Stimulated activated CD8-positive, alpha-beta memory T cell treated with anti-CD3 and anti-CD28 coated beads, Interleukin-7, amount 100 ng/mL, for 48 hours (primary cell): ENCODE measurements around the gene CLASP1.
"Not testable (repeated sequence)": the region's sequence is repeated elsewhere in the genome, so short reads cannot be mapped to it uniquely, and the experiment has no call there.

Source experiments
- DNase-seq, 2 donors: peaks; one replicate each; pipeline ENCODE4 v3.0.0-alpha.2; 2020; ENCODE audit warnings: low read depth in 1 of 2; ENCODE audit errors: extremely low read depth in 1 of 2

Gene CLASP1

DNA sequence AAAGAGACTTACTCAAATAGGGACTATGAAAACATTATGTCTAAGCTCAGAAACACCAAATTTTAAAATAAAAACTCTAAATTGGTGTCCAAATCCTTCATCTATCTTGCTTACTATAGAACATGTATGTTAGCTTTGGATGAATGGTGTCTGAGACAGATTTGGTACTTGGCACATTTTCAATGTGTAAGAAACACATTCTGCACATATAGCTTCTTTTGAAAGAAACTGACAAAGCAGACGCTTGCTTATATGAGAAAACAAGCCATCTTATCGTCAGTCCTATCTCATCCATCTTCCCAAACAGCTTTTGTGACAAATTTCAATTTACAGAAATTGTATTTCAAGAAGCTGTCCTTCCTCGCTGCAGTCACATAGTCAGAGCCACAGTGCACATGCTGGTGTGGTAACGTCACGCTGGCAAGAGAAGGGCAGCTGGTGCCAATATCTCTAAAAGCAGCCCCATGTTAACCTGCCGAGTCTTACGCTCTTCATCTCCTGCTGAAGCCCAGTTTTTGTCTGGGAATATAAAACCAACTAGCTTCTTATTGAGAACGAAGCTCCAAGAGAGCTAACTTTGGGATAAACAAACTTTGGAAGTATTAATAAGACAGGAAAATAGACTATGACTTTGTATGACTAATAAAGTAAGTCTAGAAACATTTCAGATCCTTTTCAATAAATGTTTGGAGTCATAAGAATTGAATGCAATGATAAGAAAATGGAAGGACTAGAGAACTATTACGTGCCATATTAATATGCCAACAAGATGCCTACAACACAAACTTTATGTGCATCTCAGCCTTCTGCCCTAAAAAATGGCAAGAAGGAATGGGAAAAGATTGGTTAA lies 289.3 kb downstream of the CLASP1 start:
- DNase-seq: no peak

GRCh38 chr2:121359170-121359569 lies 290.1 kb downstream of the CLASP1 start:
- no peak for DNase-seq

DNA sequence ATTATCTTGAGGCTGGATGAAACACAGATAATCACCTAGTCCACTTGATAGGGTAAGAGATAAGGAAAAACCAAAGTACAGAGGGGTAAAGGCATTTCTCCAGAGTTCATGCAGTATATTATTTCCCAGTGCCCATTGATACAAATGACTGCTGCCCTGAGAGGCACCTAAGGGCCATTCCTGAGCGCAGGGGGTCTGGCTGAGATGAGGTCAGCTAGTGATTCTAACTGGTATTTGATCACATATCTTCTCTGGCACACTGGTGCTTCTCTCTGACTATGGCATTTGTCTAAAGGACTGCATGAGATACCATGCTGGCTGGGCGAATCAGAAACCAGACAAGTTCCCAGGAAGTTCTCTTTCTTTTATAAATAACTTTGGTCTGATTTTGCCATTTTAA lies 291.0 kb downstream of the CLASP1 start:
- DNase-seq: no peak

DNA sequence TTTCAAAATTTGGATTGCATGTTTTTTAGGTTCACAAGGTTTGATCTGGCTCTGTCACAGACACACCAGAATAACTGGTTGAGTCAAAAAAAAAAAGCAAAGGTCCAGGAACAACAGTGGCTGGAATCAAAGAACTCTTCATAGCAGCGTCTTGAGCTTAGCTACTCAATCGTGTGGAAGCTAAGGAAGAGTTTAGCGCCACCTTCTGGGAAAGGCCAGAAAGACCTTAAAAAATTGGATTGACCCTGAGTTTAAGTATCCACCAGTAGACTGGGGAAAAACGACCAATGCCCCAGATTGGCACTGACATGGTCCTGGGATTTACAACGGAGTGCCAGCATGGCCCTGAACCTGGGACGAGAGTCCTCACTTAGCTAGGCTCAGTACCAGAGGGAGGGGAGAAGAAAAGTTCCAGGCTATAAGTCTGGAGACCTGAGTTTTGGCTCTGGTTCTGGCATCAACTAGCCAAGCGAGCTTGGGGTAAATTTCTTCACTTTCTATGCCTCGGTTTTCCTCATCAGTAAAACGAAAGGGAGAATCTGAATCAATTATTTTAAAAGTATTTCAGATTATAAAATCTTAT lies 293.1 kb downstream of the CLASP1 start:
- DNase-seq: no peak

DNA sequence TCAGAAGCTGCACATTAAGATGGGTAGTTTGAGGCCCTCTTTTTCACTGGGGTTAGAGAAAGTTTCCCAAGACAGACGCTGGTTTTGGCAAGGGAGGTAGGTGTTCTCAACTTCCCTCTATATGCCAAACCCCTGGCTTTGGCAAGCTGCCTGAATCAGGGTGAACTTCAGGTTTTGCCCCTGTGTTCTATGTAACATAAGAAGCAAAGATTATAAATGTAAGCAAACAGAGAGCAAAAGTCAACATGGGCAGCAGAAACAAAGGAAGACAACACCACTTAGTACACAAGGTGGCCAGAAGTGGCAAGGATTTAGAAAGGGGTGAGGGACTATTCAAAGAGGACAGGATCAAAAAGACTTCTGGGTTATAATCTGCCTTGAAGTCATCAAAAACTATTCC lies 293.8 kb downstream of the CLASP1 start:
- no peak for DNase-seq

DNA sequence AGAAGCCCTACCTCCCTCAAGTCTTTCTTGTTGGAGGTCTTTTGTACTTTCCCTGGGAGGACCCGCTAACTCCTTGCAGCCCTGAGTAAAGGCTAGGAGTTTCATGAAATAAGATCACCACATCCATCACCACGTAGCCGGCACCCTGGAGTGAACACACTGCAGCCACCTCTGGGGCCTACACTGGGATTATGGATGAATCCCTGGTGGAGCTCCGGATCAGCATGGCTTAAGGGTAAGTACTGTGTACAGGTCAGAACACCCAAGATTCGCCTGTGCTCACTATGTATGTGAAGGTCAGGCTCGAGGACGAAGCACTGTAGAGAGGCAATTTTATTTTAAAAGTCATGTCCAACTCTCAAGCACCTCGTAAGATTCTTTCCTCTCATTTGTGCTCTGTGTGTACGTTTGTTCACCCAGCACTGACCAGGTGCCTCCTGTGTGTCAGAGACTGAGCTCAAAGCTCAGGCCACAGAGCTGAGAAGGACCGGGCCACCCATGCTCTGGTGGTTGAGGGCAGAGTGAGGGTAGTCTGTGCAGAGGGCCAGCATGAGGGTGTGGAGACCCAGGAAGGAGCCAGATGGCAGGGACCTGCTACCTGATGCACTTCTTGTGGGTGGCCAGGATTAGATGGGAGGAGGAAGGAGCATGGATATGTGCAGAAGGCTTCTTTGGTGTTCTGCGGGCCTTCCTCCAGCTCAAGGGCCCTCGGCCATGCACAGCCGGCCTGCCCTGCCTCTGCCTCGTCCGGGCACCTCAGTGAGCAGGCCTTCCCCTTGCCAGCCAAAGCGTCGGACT lies 297.5 kb downstream of the CLASP1 start:
- no peak for DNase-seq

DNA sequence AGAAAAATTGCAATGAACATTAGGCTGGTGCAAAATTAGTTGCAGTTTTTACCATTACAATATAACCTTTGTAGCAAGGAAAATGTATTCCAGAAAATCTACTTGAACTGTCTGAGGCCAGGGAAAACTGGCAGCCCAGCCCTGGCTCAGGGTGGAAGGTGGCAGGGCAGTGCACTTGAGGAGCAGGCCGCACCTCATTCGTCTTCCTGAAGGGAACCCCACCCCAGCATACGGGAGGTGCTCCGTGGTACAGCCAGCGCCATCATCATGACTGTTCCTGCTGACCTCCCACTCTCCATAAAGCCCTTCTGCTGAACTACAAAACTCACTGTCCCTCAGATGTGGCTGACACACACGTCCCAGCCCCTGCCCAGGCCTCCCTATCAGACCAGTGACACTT lies 298.4 kb downstream of the CLASP1 start:
- DNase-seq: no peak

DNA sequence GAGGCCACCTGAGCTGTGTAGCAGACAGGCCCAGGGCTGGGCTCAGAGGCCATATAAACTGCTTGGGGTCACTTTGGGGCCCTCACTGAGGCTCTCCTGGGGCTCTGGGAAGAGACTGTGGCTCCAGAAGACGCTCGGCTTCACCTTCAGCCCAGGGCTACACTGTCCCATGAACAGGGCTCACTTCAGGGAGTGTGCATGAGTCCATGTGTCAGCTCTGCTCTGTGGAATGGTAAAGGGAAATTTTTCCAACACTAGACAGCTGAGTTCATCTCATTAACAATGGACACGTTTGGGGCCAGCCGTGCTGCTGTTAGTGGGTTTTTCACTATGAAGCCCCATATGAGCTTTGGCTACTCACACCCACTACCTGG lies 298.9 kb downstream of the CLASP1 start:
- no peak for DNase-seq

- no peak for DNase-seq
These were observed 299.4 kb downstream of the CLASP1 start for GRCh38 chr2:121349721-121350401.

DNA sequence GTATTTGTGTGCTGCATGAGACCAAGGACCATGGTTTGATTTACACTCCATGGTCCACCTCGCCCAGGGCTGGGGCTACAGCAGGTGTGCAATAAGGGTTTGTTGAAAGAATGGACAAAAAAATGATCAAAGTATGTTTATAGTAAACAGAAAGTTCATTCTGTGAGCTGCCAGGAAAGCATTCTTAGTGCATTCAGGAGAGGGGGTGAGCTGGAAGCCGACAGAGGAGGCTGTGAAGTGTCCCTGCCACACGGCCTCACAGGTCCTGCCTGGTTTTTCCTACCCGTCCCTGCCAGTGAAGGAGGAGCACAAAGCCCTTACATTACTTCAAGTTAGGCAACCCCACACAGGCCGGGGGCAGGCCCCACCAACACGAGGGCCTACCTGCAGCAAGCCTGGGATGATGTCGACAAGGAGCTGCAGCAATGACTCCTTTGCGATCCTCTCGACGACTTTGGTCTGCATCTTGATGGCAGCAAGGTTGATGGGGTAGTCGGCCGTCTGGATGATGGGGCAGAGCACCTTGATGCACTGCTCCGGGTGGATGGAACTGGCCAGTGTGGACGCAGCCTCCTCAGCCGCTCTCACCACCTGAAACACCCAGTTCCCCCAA lies 301.0 kb downstream of the CLASP1 start:
- DNase-seq: no peak

- no peak for DNase-seq
These were observed 302.4 kb downstream of the CLASP1 start for GRCh38 chr2:121346859-121347258.

- DNase-seq: no peak
These were observed 302.9 kb downstream of the CLASP1 start for GRCh38 chr2:121346407-121346806.

DNA sequence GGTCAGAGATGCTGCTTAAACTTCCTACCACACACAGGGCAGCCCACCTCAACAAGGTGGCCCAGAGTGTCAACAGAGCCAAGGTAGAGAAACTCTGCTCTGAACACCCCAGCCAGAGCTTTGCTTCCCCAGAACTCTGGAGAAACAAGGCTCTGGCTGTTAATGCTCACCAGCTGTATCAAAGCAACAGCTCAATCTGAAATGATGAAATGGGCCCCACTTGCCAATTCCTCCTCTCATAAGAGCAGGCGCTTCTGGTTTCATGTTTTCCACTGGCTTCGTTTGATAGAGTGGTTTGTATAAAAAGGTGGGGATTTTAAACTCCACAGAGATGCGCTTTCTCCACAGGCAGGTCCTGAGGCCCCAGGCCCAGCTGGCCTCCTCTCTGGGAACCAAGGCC lies 303.4 kb downstream of the CLASP1 start:
- DNase-seq: no peak

GRCh38 chr2:121345101-121345500 lies 304.2 kb downstream of the CLASP1 start:
- DNase-seq: no peak

DNA sequence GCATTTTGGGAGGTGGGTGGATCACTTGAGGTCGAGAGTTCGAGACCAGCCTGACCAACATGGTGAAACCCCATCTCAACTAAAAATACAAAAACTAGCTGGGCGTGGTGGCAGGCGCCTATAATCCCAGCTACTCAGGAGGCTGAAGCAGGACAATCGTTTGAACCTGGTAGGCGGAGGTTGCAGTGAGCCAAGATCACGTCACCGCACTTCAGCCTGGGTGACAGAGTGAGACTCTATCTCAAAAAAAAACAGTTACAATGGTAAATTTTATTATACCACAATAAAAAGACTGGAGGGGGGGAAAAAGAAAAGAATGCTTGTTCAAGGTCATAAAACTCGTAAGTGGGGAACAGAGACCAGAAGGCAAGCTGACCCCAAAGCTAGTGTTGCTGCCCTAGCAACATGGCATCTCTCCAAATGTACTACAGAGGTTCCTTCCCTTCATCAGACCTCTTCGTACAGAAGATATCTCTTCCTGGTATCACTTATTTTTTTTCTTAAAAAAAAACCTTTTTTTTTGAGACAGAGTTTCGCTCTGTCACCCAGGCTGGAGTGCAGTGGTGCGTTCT lies 305.3 kb downstream of the CLASP1 start:
- DNase-seq: not testable (repeated sequence)

DNA sequence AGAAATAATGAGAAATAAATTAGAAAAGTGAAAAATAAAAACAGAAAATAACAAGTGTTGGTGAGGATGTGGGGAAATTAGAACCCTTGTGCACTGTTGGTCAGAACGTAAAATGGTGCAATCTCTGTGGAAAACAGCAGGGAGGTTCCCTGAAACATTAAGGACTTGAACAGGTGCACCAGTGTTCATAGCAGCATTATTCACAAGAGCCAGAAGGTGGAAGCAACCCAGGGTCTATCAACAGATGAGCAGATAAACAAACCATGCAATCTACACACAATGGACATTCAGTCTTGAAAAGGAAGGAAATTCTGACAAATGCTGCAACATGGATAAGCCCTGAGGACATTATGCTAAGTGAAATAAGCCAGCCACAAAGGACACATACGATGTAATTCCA lies 306.1 kb downstream of the CLASP1 start:
- no peak for DNase-seq

DNA sequence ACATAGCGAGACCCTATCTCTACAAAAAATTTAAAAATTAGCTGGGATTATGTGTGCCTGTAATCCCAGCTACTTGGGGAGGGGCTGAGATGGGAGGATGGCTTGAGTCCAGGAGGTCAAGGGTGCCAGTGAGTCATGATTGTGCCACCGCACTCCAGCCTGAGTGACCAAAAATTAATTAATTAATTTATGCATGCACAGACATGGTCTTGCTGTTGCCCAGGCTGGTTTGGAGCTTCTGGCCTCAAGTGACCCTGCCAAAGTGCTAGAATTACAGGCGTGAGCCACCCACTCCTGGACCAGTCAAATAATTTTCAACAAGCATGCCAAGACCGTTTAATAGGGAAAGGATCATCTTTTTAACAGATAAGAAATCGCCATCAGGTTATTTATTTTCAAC lies 306.5 kb downstream of the CLASP1 start:
- no peak for DNase-seq

GRCh38 chr2:121340926-121341325 lies 308.3 kb downstream of the CLASP1 start:
- DNase-seq: no peak

GRCh38 chr2:121338281-121338680 lies 311.0 kb downstream of the CLASP1 start:
- DNase-seq: no peak

DNA sequence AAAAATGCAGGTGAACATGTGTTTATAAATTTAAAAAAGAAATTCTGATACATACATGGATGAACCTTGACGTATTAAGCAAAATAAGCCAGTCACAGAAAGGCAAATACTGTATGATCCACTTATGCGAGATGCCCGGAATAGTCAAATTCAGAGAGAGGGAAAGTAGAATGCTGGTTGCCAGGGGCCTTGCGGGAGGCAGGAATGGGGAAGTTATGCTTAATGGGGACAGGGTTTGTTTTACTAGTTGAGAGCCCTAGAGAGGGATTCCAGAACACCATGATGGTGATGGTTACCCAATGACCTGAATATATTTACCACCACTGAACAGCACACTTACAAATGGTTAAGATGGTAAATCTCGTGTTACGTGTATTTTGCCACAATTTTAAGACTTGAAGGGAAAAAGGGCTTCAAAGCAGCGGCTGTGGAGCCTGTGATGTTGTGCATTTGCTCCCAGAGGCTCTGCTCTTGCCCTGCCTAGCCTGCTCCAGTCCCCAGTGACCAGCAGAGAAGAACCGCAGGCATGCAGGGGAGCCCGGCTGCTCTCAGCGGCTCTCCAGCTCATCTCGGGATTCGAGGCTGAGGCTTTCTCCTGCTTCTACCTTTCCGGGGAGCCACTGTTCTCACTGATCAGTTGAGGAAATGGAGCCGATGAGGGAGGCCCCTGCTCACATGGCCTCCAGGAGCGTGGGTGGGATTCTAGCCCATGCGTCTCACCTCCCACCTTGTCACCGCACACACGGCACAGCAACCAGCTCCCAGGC lies 312.6 kb downstream of the CLASP1 start:
- no peak for DNase-seq
